Measurements from ENCODE around the gene TYMP.

Gene TYMP

DNA sequence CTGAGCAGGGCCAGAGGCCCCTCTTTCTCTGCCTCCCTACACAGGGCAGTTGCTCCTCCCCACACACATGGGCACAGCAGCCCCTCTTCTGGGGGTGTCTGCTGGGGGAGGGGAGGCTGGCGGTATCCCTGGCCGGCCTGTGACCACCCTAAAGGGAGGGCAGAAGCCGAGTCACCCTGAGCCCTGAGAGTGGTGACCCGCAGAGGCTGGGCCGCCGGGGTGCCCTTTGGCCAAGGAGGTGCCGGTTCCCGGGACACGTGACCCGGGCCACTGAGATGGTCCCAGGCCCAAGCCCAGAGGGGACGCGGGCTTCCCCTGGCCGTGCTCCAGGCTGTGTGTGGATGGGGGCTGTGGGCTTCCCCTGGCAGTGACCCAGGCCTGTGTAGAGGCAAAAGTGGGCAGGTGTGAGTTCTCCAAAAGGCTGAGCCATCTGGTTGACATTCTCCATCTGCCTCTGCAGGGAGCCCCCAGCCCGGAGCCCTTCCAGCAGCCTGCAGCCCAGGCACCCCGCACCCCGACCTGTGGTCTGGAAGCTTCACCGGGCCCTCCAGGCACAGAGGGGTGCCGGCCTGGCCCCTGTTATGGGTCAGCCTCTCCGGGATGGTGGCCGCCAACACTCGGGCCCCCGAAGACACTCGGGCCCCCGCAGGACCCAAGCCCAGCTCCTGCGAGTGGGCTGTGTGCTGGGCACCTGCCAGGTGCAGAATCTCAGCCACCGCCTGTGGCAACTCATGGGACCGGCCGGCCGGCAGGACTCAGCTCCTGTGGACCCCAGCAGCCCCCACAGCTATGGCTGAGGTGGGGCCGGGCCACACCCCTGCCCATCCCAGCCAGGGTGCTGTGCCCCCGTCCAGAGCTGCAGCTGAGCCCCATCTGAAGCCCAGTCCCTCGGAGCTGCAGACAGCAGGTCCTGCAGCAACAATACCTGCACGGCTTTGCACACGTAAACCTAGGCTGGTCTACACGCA lies 47.4 kb downstream of the TYMP start:
- DNase-seq: no peak

DNA sequence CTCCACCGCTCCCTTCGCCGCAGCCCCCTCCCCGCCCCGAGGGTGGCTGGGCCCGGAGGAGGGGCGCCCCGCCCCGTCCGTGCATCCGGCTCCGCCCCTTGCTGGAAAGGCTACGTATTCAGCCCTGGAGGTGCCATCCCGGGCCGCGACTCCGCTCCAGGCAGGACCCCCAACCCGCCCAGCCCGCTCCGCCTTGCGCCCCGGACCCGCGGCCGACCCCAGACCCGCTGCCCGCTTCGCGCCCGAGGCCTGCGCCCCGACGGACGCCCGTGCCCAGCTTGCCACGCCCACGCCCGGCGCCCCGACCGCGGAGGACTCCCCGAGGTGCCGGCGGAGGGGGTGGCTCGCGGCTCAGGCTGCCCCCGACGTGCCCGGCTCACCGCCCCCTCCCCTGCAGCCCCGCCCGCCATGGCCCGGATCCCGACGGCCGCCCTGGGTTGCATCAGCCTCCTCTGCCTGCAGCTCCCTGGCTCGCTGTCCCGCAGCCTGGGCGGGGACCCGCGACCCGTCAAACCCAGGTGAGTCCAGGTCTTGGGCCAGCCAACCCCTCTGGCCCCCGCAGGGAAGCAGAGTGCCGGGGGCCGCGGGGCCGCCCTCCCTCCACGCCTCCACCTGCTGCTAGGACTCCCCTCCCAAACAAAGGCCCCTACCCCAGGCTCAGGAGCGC lies 48.2 kb downstream of the TYMP start, which contains the start of gene ADM2:
Gene ADM2, plus strand, starts transcription at position 104 of the 667 bp plus-strand sequence. Its CDS starts 305 bp downstream, at position 409.
- peak; percentile 56 for DNase-seq

DNA sequence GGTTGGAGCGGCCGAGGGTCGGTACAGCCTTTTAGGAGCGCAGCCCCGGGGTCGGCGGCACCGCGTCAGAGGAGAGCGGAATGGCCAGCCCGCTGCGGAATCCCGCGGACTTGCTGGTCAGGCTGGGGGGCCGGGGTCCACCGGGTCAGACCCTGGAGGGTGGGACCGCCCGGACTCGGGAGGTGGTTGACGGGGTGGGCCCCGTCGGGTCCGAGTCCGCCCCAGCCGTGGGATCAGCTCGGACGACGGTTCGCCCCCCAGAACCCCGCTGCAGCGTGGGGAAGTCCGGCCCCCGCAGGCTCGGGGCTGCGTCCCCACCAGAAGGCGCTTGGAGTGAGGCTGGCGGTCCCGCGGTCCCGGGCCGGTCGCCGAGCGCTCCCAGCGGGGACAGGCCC lies 48.8 kb downstream of the TYMP start:
- no peak for DNase-seq

DNA sequence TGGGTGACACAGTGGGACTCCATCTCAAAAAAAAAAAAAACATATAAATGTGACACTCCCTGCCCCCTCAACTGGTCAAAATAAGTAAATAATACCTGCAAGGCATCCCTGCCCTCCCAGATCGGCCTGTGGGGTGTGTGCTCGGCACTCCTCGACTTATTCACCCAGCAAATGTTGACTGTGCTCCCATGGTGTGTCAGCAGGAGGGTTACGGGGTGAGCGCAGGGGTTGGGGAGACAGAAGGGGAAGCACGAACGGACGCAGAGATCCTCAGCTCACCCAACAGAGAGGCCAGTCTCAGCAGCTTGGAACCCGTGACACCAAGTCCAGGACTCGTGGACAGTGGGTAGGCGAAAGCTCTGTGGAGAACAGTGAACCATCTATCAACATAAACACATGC lies 50.1 kb downstream of the TYMP start:
- no peak for DNase-seq

DNA sequence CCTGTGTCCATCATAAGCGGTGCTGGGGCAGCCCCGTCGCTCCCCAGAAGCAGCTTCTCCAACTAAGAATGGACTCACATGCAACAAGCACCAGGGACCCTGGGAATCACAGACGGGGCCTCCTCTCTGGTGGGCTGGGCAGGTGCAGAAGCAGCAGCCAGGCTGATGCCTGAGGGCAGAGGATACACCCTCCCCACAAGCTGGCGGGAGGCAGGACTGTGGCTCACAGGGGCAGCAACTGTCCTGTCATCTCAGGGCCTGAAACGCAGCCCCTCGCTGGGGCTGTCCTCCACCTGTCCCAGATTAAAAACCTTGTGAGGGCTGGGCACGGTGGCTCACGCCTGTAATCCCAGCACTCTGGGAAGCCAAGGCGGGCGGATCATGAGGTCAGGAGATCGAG lies 51.9 kb downstream of the TYMP start:
- no peak for DNase-seq

DNA sequence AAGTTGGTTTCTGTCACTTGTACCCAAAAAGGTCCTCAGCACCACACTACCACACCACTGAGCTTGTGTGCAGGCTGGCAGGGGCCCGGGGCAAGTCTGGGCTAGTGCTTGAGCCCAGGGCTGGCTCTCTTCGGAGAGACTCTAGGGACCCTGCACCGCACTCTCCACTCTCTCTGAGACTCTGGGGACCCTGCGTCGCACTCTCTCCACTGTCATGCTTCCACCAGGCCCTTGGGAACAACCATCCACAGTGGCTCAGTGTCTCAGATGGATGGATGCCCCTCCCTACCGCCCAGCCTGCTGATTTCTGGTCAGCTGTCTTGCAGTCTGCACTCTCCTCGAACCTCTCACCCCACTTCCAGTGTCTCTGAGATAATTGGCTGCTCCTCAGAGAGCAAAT lies 52.9 kb downstream of the TYMP start:
- DNase-seq: no peak

All from CD4-positive, alpha-beta T cell treated with Interferon gamma for 1 hour (primary cell).